Measurements from ENCODE around the gene RAB6D. TPM values are rescaled to one million over a fixed set of nuclear protein-coding genes. Genes with fewer than 3 reads are reported as not detected.

Gene RAB6D
- total and polyA plus RNA-seq, 4 donors: not detected

Other genes starting within 250 kb of the RAB6D start
- gene POTEE, start 154.6 kb downstream of the RAB6D start, total RNA-seq: under 1 TPM; 0.26 to 0.33 TPM
- gene POTEE, start 154.6 kb downstream of the RAB6D start, polyA plus RNA-seq: not detected
- not detected for gene TUBA3D, start 112.0 kb upstream of the RAB6D start, total RNA-seq
- gene TUBA3D, start 112.0 kb upstream of the RAB6D start, polyA plus RNA-seq: 1 to 10 TPM in 1 of 2 donors, not detected in 1; 1.9 TPM
- 10 to 100 TPM; 43.3 to 59.8 TPM for gene MZT2A, start 128.2 kb upstream of the RAB6D start, total RNA-seq
- gene MZT2A, start 128.2 kb upstream of the RAB6D start, polyA plus RNA-seq: 10 to 100 TPM; 44.8 to 70.9 TPM
- gene CCDC74A, start 163.7 kb upstream of the RAB6D start, total RNA-seq: 1 to 10 TPM; 1.4 to 5.3 TPM
- 10 to 100 TPM in 1 of 2 donors, 1 to 10 TPM in 1; 3.3 to 11.3 TPM for gene CCDC74A, start 163.7 kb upstream of the RAB6D start, polyA plus RNA-seq

All from aorta (tissue), 4 donors.